Stimulated activated CD4-positive, alpha-beta T cell treated with anti-CD3 and anti-CD28 coated beads, Interleukin-2, amount 100 ng/mL, for 24 hours (primary cell): Measurements from ENCODE around the gene HSPA1L.

ENCODE experiments used
- DNase-seq, 2 donors: peaks; one replicate each; pipeline ENCODE4 v3.0.0-alpha.2; 2020

Gene HSPA1L

DNA sequence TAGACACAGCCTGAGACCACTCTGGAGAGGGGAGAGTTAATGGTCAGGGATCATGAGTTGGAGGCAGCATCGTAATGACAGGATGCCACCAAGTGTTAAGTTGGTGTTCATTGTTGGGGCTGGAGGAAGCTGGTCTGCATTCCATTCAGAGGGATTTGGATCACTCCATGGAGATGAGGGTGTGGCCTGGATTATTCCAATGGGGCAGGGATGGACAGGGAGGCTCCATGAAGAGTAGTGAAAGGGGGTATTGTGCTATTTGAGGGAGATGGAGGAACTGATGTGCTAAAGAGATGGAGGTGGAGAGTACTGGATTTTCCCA is 51.5 kb downstream of the HSPA1L start:
- DNase-seq = no peak

DNA sequence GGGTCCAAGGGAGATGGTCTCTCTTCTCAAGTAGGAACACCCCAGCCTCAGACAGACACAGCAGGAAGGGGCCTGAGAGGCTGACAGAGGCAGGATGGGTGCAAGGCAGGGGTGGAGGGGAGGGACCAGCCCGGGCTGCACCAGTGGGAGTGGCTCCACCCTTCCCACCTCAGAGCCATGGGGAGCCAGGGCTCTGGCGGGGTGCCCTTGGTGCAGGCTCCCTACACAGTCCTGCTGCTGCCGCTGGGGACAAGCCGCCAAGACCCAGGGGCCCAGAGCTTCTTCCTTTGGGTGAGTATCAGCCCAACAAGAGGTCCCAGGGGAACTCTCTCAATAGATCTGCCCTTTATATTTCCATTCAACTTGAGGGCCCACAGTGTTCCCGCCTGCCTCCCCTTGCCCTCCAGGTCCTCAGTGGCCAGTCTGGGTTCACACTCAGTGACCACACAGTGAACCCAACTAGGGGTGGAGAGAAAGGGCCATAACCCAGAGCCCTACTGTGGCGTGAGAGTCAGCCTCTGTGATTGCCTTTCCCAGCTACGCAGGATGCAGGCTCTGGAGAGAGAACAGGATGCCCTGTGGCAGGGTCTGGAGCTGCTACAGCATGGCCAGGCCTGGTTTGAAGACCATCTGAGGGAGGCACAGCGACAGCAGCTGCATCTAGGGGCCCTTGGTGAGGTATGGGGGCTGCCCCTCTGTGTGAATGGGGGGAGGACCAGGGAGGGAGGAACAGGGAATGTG is 52.0 kb downstream of the HSPA1L start:
- DNase-seq = no peak

DNA sequence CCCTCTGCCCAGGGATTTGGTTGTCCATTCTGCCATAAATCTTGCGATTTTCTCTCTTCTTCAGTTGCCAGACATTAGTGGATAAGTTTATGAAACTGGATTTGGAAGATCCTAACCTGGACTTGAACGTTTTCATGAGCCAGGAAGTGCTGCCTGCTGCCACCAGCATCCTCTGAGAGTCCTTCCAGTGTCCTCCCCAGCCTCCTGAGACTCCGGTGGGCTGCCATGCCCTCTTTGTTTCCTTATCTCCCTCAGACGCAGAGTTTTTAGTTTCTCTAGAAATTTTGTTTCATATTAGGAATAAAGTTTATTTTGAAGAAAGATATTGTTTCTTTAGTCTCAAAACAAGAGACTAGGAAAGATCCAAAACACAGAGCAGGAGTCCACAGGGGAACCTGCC is 52.7 kb downstream of the HSPA1L start, which contains the start of gene SAPCD1:
Gene SAPCD1, plus strand, starts transcription at position 301 of the 400 bp plus-strand sequence. CDS start 399 bp downstream, outside the sequence.
- DNase-seq = no peak

DNA sequence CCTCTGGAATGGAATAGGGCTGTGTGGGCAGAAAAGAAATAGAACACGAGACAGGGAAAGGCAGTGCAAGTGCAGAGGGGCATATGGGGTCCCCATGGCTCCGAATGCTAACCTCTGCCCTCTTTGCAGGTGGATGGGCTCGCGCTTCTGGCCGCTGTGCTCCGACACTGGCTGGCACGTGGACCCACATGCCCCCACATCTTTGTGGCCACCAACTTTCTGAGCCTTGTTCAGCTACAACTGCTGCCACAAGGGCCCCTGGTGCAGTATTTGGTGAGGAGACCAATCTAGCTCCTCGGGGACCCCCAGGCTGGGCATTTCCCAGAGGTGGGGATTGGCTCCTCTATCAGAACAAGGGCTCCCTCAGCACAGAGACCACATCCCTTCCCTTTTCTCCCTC is 53.7 kb downstream of the HSPA1L start:
- DNase-seq = no peak

DNA sequence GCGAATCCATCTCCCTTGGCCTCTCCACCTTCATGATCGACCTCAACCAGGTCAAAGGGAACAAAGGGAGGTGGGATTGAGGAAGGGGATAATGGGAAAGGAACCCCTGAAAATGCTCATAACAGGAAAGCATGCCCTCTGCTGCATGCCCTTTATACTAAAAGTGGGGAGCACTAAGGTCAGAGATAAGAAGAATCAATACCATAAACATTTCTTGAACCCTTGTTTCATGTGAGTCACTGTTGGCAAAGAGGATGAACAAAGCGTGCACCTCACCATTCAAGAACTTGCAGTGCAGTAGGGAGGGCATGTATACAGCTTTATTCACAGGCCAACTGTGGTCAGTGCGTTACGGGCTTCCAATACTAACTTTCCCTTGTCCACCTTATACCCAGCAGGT is 54.3 kb downstream of the HSPA1L start:
- DNase-seq = no peak
